Tibial nerve (tissue), 4 donors: ENCODE data around the gene PRKG1. TPM values are rescaled to one million over a fixed set of nuclear protein-coding genes. Genes with fewer than 3 reads are reported as not detected.
"Not testable (repeated sequence)": the region's sequence is repeated elsewhere in the genome, so short reads cannot be mapped to it uniquely, and the experiment has no call there.

Experiments
- DNase-seq, 2 donors: peaks; one replicate each; pipeline ENCODE4 v3.0.0-alpha.2; 2019; ENCODE audit warnings: low spot score in 2 of 2
- H3K27ac ChIP-seq, 4 donors: fragments of 200-600 bp; sonication (generic) in 3 of 4; one replicate each; pipeline ENCODE4 v1.5.1; 2017 to 2019; ENCODE audit warnings: mild to moderate bottlenecking in 1 of 4
- H3K27me3 ChIP-seq, 2 donors: fragments of 200-600 bp; sonication (generic) in 1 of 2; one replicate each; pipeline versions ENCODE4 v1.5.1 to v1.6.0; 2017 to 2019
- H3K36me3 ChIP-seq, 3 donors: fragments of 200-600 bp; sonication (generic); one replicate each; pipeline ENCODE4 v1.5.1; 2018 to 2019
- H3K4me1 ChIP-seq, 4 donors: fragments of 200-600 bp; sonication (generic) in 3 of 4; one replicate each; pipeline ENCODE4 v1.5.1; 2017 to 2019
- H3K4me3 ChIP-seq, 4 donors: fragments of 200-600 bp; sonication (generic) in 3 of 4; one replicate each; pipeline ENCODE4 v1.5.1; 2017 to 2019; ENCODE audit warnings: mild to moderate bottlenecking in 1 of 4, moderate library complexity in 1 of 4
- H3K9me3 ChIP-seq, 4 donors: fragments of 200-600 bp; sonication (generic) in 3 of 4; one replicate each; pipeline ENCODE4 v1.5.1; 2017 to 2019
- CTCF ChIP-seq, 5 experiments: fragments of 200-600 bp in 3 of 5; fragments of 450-650 bp in 2 of 5; sonication (generic) in 3 of 5; IDR thresholded peaks; one replicate each; pipeline ENCODE4 v1.5.1; 2016 to 2019; ENCODE audit warnings: antibody characterized with exemption in 5 of 5, mild to moderate bottlenecking in 3 of 5, moderate library complexity in 2 of 5
- EP300 ChIP-seq, 2 donors: sonication (generic); formaldehyde crosslinking; IDR thresholded peaks; one replicate each; pipeline ENCODE4 v1.6.1; 2017; ENCODE audit warnings: antibody characterized with exemption in 2 of 2, mild to moderate bottlenecking in 1 of 2
- POLR2A ChIP-seq, 2 donors: fragments of 450-650 bp; IDR thresholded peaks; one replicate each; pipeline ENCODE4 v1.6.1; 2017; ENCODE audit warnings: antibody characterized with exemption in 2 of 2, mild to moderate bottlenecking in 2 of 2, moderate library complexity in 2 of 2
- WGBS, 2 donors: methylation state at CpG; one replicate each; pipeline ENCODE4 v1.1.5; 2018; 5-methylcytosine and 5-hydroxymethylcytosine counted together
- total RNA-seq, 4 donors: library from RNA; depleted of rRNA; stranded (reverse); fragments of >200 nt; gene quantifications; one replicate each; pipeline ENCODE4 v1.1.0, GENCODE V29; 2016

The PRKG1 gene
- total RNA-seq, 4 donors from 2014 or later: 8.7 to 35.0 (median 14.8) TPM

GRCh38 chr10:52191049-52191448, 1116.8 kb downstream of the PRKG1 start:
- Histone ChIP-seq H3K27ac (no peak overlapping the region), H3K36me3 (no peaks in the 10 kb centered on the region), H3K4me3 (no peak overlapping the region), H3K27me3 (no peaks in the 10 kb centered on the region), H3K9me3 (no peaks in the 10 kb centered on the region), H3K4me1 (no peaks in the 10 kb centered on the region)
- DNase-seq: no peak
- WGBS, 2 donors: 89 to 91% methylated on average over 5 of the region's 5 CpGs
- TF ChIP-seq CTCF (IDR thresholded peaks at IDR 0.05) (no peak), POLR2A (IDR thresholded peaks at IDR 0.05) (no peak), EP300 (IDR thresholded peaks at IDR 0.05) (no peak)

GRCh38 chr10:52194191-52194590, 1119.9 kb downstream of the PRKG1 start:
- Histone ChIP-seq H3K36me3 (no peaks in the 10 kb centered on the region), H3K4me1 (no peaks in the 10 kb centered on the region), H3K27ac (no peak overlapping the region), H3K4me3 (no peak overlapping the region), H3K27me3 (no peaks in the 10 kb centered on the region), H3K9me3 (no peaks in the 10 kb centered on the region)
- 90 to 91% methylated on average over 3 of the region's 3 CpGs for WGBS, 2 donors
- TF ChIP-seq POLR2A (IDR thresholded peaks at IDR 0.05) (no peak), CTCF (IDR thresholded peaks at IDR 0.05) (no peak)
- no peak for DNase-seq

- Histone ChIP-seq H3K36me3 (no peaks in the 10 kb centered on the region), H3K27ac (no peak overlapping the region), H3K4me1 (no peaks in the 10 kb centered on the region), H3K4me3 (no peak overlapping the region), H3K27me3 (no peaks in the 10 kb centered on the region), H3K9me3 (no peaks in the 10 kb centered on the region)
- TF ChIP-seq EP300 (IDR thresholded peaks at IDR 0.05): no peak
- DNase-seq: no peak
Observed at GRCh38 chr10:52194716-52195115, 1120.4 kb downstream of the PRKG1 start.

- Histone ChIP-seq H3K36me3 (no peaks in the 10 kb centered on the region), H3K27me3 (no peaks in the 10 kb centered on the region), H3K27ac (no peak overlapping the region), H3K4me3 (no peak overlapping the region), H3K9me3 (no peaks in the 10 kb centered on the region), H3K4me1 (no peaks in the 10 kb centered on the region)
- TF ChIP-seq CTCF (IDR thresholded peaks at IDR 0.05): no peak
- TF ChIP-seq POLR2A (IDR thresholded peaks at IDR 0.05): no peak
- no peak for TF ChIP-seq EP300 (IDR thresholded peaks at IDR 0.05)
- no peak for DNase-seq
- 62 to 65% methylated on average over 3 of the region's 3 CpGs for WGBS, 2 donors
Observed at GRCh38 chr10:52197098-52197497, 1122.8 kb downstream of the PRKG1 start.

GRCh38 chr10:52198540-52198939, 1124.3 kb downstream of the PRKG1 start:
- TF ChIP-seq POLR2A (IDR thresholded peaks at IDR 0.05) (no peak), EP300 (IDR thresholded peaks at IDR 0.05) (no peak), CTCF (IDR thresholded peaks at IDR 0.05) (no peak)
- WGBS, 2 donors: 60 to 68% methylated on average over 3 of the region's 3 CpGs
- H3K36me3 ChIP-seq: no peaks in the 10 kb centered on the region
- H3K9me3 ChIP-seq: no peaks in the 10 kb centered on the region
- H3K4me1 ChIP-seq: no peaks in the 10 kb centered on the region
- H3K27me3 ChIP-seq: no peaks in the 10 kb centered on the region
- no peak overlapping the region for H3K4me3 ChIP-seq
- DNase-seq: no peak
- H3K27ac ChIP-seq: no peak overlapping the region

- 81 to 83% methylated on average over 7 of the region's 7 CpGs for WGBS, 2 donors
Observed at GRCh38 chr10:52204906-52205305, 1130.6 kb downstream of the PRKG1 start.

More at GRCh38 chr10:52204906-52205305, 1130.6 kb downstream of the PRKG1 start:
- H3K36me3 ChIP-seq, H3K4me1 ChIP-seq, H3K27ac ChIP-seq, DNase-seq, H3K9me3 ChIP-seq, H3K4me3 ChIP-seq, H3K27me3 ChIP-seq: not testable (repeated sequence)
